CD8-positive, alpha-beta memory T cell (primary cell): Measurements from ENCODE around the gene PPFIBP2. TPM values are rescaled to one million over a fixed set of nuclear protein-coding genes. Genes with fewer than 3 reads are reported as not detected.
A peak's percentile ranks its signal among the peaks of the same experiment; 100 is the strongest.

Experiments
- CTCF ChIA-PET: fragments of 350-600 bp; sonication (Branson Sonifier 250); formaldehyde crosslinking; loops from one replicate; lab custom pipeline; 2021; ENCODE audit warnings: antibody characterized with exemption; lab: Charles Lee
- POLR2A ChIA-PET: fragments of 350-600 bp; sonication (Branson Sonifier 250); formaldehyde crosslinking; loops from one replicate; lab custom pipeline; 2021; ENCODE audit warnings: antibody characterized with exemption; lab: Charles Lee
- DNase-seq, 5 donors: peaks; one replicate each; pipeline versions ENCODE4 v3.0.0 to v3.0.0-alpha.2; 2020 to 2022; ENCODE audit warnings: mixed read lengths in 1 of 5
- H3K27ac ChIP-seq: one replicate; pipeline ENCODE4 v1.7.0; 2013; ENCODE audit warnings: low read depth, mild to moderate bottlenecking, low read length, moderate library complexity
- H3K27me3 ChIP-seq: 2 replicates; pipeline ENCODE4 v1.7.0; 2013; ENCODE audit warnings: low read length, mild to moderate bottlenecking; ENCODE audit not compliant: insufficient read depth, poor library complexity, severe bottlenecking
- H3K36me3 ChIP-seq: 2 replicates; pipeline ENCODE4 v1.7.0; 2013; ENCODE audit warnings: mild to moderate bottlenecking, low read length, moderate library complexity; ENCODE audit not compliant: insufficient read depth
- H3K4me1 ChIP-seq: 2 replicates; pipeline ENCODE4 v1.7.0; 2013; ENCODE audit warnings: mild to moderate bottlenecking, low read length, moderate library complexity; ENCODE audit not compliant: insufficient read depth
- H3K4me3 ChIP-seq: 2 replicates; pipeline ENCODE4 v1.7.0; 2013; ENCODE audit warnings: mild to moderate bottlenecking, low read length
- H3K9me3 ChIP-seq: 2 replicates; pipeline ENCODE4 v1.7.0; 2013; ENCODE audit warnings: mild to moderate bottlenecking, low read length
- H3K27ac Mint-ChIP-seq, 8 donors: one replicate each; pipeline ENCODE4 v1.8.0; 2020 to 2021; ENCODE audit warnings: mixed read lengths in 8 of 8, mild to moderate bottlenecking in 6 of 8, inconsistent platforms in 3 of 8, moderate library complexity in 3 of 8
- H3K27me3 Mint-ChIP-seq, 2 donors: one replicate each; pipeline ENCODE4 v1.8.0; 2020 to 2021; ENCODE audit warnings: mixed read lengths in 2 of 2, mild to moderate bottlenecking in 1 of 2, moderate library complexity in 1 of 2
- H3K36me3 Mint-ChIP-seq, 3 donors: one replicate each; pipeline ENCODE4 v1.8.0; 2020 to 2021; ENCODE audit warnings: mixed read lengths in 3 of 3, inconsistent platforms in 1 of 3, mild to moderate bottlenecking in 1 of 3
- H3K4me1 Mint-ChIP-seq, 3 donors: one replicate each; pipeline ENCODE4 v1.8.0; 2020 to 2021; ENCODE audit warnings: mixed read lengths in 3 of 3, inconsistent platforms in 1 of 3, mild to moderate bottlenecking in 1 of 3
- H3K4me3 Mint-ChIP-seq, 7 donors: one replicate each; pipeline ENCODE4 v1.8.0; 2020 to 2021; ENCODE audit warnings: mixed read lengths in 7 of 7, mild to moderate bottlenecking in 6 of 7, moderate library complexity in 4 of 7, inconsistent platforms in 2 of 7
- H3K9me3 Mint-ChIP-seq, 5 donors: one replicate each; pipeline ENCODE4 v1.8.0; 2020 to 2022; ENCODE audit warnings: mixed read lengths in 5 of 5, mild to moderate bottlenecking in 3 of 5, moderate library complexity in 2 of 5, inconsistent platforms in 1 of 5
- polyA plus RNA-seq: library from polyadenylated mRNA; unstranded; fragments of 300-500 nt; fragmentation: Illumina TruSeq; gene quantifications from one replicate; pipeline ENCODE4 v1.2.3, GENCODE V29; 2021
- total RNA-seq, 2 experiments: library from RNA; stranded (reverse); gene quantifications; one replicate each; pipeline ENCODE4 v1.2.3, GENCODE V29; 2021

PPFIBP2 gene
- total and polyA plus RNA-seq, 3 experiments from 2014 or later: 3.9 to 6.8 (median 4.4) TPM

DNA sequence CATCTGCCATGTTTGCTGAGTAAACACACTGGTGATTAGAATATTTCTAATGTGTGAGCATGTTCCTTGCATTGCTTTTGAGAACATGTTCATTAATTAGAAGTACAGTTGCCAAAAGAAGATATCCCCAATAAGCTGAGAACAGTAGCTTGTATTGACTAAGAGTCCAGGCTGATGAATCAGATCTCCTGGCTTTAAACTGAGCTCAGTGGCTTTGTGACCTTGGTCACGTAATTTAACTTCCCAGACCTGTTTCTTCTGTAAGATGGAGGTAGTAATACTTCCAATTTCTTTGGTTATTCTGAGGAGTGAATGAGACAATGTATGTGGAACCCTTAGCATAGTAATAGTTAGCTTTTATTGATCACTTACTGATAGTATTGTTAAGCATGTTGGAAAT lies 97.6 kb downstream of the PPFIBP2 start:
- POLR2A ChIA-PET: no interaction called here
- DNase-seq: no peak

GRCh38 chr11:7612056-7612660 lies 98.4 kb downstream of the PPFIBP2 start:
- no peaks in the 10 kb centered on the region for H3K9me3 ChIP-seq
- H3K27ac ChIP-seq: no peak overlapping the region
- no peak for DNase-seq
- ChIA-PET CTCF (interaction anchor here (0.8 kb wide), 1 partner anchor 8 kb away, joined by 3 read pairs; no protein-coding TSS in a partner anchor), POLR2A (no interaction called here)
- Mint-ChIP-seq H3K36me3 (peaks cover 5 to 35% (median 10%) of the 10 kb centered on the region in 3 donors), H3K4me1 (no peaks in the 10 kb centered on the region), H3K9me3 (no peaks in the 10 kb centered on the region), H3K27ac (no peak overlapping the region), H3K4me3 (no peak overlapping the region), H3K27me3 (no peaks in the 10 kb centered on the region)
- no peaks in the 10 kb centered on the region for H3K27me3 ChIP-seq
- no peak overlapping the region for H3K4me3 ChIP-seq
- no peaks in the 10 kb centered on the region for H3K4me1 ChIP-seq
- H3K36me3 ChIP-seq: no peaks in the 10 kb centered on the region

More for the DNA sequence above, 97.6 kb downstream of the PPFIBP2 start:
- Mint-ChIP-seq H3K36me3 (peaks cover 2 to 30% (median 8%) of the 10 kb centered on the region in 3 donors), H3K4me1 (no peaks in the 10 kb centered on the region), H3K4me3 (no peak overlapping the region), H3K27ac (no peak overlapping the region), H3K9me3 (no peaks in the 10 kb centered on the region), H3K27me3 (no peaks in the 10 kb centered on the region)
- H3K27me3 ChIP-seq: no peaks in the 10 kb centered on the region
- H3K4me1 ChIP-seq: no peaks in the 10 kb centered on the region
- no peak overlapping the region for H3K4me3 ChIP-seq
- CTCF ChIA-PET: interaction anchor here (0.8 kb wide), 1 partner anchor 9 kb away, joined by 3 read pairs; no protein-coding TSS in a partner anchor
- H3K36me3 ChIP-seq: no peaks in the 10 kb centered on the region
- H3K9me3 ChIP-seq: no peaks in the 10 kb centered on the region
- H3K27ac ChIP-seq: no peak overlapping the region

DNA sequence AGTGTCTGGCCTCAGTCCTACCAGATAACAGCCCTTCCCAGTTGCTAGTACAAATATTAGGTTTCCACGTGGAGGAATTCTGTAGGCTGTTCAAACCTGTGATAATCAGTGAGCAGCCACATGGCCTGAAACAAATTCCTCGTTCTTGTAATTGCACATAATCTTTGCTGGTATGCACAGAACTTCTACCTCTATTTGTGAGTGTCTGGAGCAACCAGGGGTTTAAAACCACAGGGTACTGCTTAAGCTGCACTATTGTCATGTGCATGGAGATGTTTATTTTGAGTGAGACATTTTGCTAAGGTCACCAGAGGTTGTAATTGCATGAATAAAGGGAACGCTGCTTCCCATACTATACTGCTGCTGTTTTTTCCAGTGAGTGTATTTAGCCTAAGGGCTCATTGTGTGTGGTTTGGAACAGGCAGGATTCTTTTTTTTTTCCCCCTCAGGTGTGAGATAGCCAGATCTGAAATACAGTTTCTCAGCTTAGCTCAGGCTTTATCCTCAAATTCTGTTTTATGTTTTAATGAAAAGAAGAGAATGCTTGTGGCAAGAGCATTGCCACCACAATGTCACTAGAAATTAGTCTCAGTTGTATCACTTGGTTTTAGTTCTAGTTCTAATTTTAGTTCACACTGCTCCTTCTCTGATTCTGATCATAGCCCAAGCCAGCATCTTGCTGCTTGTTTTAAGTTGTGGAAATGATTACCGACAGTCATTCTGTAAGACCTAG lies 99.0 kb downstream of the PPFIBP2 start:
- peaks cover 5 to 35% (median 10%) of the 10 kb centered on the region in 3 donors for H3K36me3 Mint-ChIP-seq
- H3K4me1 Mint-ChIP-seq: no peaks in the 10 kb centered on the region
- Histone ChIP-seq H3K36me3 (no peaks in the 10 kb centered on the region), H3K9me3 (no peaks in the 10 kb centered on the region), H3K27ac (no peak overlapping the region), H3K4me1 (no peaks in the 10 kb centered on the region), H3K4me3 (no peak overlapping the region), H3K27me3 (no peaks in the 10 kb centered on the region)
- DNase-seq: no peak
- no peak overlapping the region for H3K4me3 Mint-ChIP-seq
- CTCF ChIA-PET: no interaction called here
- POLR2A ChIA-PET: no interaction called here
- H3K27me3 Mint-ChIP-seq: no peaks in the 10 kb centered on the region
- H3K9me3 Mint-ChIP-seq: no peaks in the 10 kb centered on the region
- H3K27ac Mint-ChIP-seq: peak overlapping the region in 1 of 8 donors; percentile 8

DNA sequence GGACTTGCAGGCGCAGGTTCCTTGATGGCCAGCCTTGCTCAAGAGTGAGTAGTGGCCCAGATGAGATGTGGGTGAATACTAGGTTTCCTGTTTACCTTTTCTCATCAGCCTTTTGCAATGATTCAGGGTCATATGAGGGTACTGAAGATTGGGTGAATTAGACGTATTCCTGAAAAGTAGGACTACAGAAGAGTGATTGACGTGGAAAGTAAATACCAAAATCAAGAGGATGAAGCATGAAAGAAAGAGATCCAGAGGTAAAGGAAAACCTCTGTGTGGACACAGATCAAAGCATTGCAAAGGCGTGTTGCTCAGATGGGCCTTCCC lies 99.6 kb downstream of the PPFIBP2 start:
- Mint-ChIP-seq H3K9me3 (no peaks in the 10 kb centered on the region), H3K36me3 (peaks cover 5 to 35% (median 10%) of the 10 kb centered on the region in 3 donors), H3K27me3 (no peaks in the 10 kb centered on the region), H3K27ac (peak overlapping the region in 2 of 8 donors; percentile 8 to 25), H3K4me1 (no peaks in the 10 kb centered on the region), H3K4me3 (no peak overlapping the region)
- Histone ChIP-seq H3K4me3 (no peak overlapping the region), H3K27me3 (no peaks in the 10 kb centered on the region), H3K27ac (no peak overlapping the region), H3K36me3 (no peaks in the 10 kb centered on the region), H3K9me3 (no peaks in the 10 kb centered on the region), H3K4me1 (no peaks in the 10 kb centered on the region)
- DNase-seq: no peak
- ChIA-PET CTCF (no interaction called here), POLR2A (no interaction called here)

- ChIA-PET CTCF (no interaction called here), POLR2A (no interaction called here)
- Histone ChIP-seq H3K4me3 (no peak overlapping the region), H3K9me3 (no peaks in the 10 kb centered on the region), H3K27me3 (no peaks in the 10 kb centered on the region), H3K27ac (no peak overlapping the region), H3K36me3 (no peaks in the 10 kb centered on the region), H3K4me1 (no peaks in the 10 kb centered on the region)
- H3K4me3 Mint-ChIP-seq: no peak overlapping the region
- no peak for DNase-seq
- H3K4me1 Mint-ChIP-seq: no peaks in the 10 kb centered on the region
- H3K27ac Mint-ChIP-seq: no peak overlapping the region
- H3K9me3 Mint-ChIP-seq: no peaks in the 10 kb centered on the region
- peaks cover 5 to 33% (median 10%) of the 10 kb centered on the region in 3 donors for H3K36me3 Mint-ChIP-seq
- H3K27me3 Mint-ChIP-seq: no peaks in the 10 kb centered on the region
Measured at GRCh38 chr11:7614656-7615055, 100.9 kb downstream of the PPFIBP2 start.

GRCh38 chr11:7617032-7617431 lies 103.2 kb downstream of the PPFIBP2 start:
- H3K4me3 Mint-ChIP-seq: no peak overlapping the region
- Histone ChIP-seq H3K4me3 (no peak overlapping the region), H3K36me3 (no peaks in the 10 kb centered on the region), H3K27me3 (no peaks in the 10 kb centered on the region), H3K4me1 (no peaks in the 10 kb centered on the region), H3K27ac (no peak overlapping the region), H3K9me3 (no peaks in the 10 kb centered on the region)
- no peak overlapping the region for H3K27ac Mint-ChIP-seq
- no peak for DNase-seq
- H3K9me3 Mint-ChIP-seq: no peaks in the 10 kb centered on the region
- no peaks in the 10 kb centered on the region for H3K27me3 Mint-ChIP-seq
- no peaks in the 10 kb centered on the region for H3K4me1 Mint-ChIP-seq
- ChIA-PET CTCF (no interaction called here), POLR2A (no interaction called here)
- peaks cover 5 to 28% (median 6%) of the 10 kb centered on the region in 3 donors for H3K36me3 Mint-ChIP-seq

DNA sequence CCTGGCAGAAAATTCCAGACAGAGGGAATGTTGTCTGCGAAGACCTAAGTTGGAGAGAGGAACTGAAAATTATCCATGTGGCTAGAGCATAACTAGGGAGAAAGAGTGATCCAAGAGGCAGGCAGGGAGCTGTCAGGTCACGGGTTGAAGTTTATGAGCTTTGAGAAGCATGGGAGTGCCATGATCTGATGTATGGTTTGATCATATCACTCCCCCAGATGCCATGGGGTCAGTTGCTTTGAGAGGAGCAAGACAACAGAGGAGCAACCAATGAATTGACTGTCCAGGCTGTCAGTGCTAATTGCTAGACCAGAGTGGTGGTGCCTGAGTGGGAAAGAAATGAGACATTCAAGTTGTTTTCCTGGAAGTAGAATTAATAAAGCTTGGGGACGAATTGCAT lies 105.5 kb downstream of the PPFIBP2 start:
- no peak overlapping the region for H3K4me3 Mint-ChIP-seq
- no peaks in the 10 kb centered on the region for H3K9me3 Mint-ChIP-seq
- H3K9me3 ChIP-seq: no peaks in the 10 kb centered on the region
- H3K4me1 ChIP-seq: no peaks in the 10 kb centered on the region
- no peaks in the 10 kb centered on the region for H3K27me3 Mint-ChIP-seq
- H3K4me1 Mint-ChIP-seq: no peaks in the 10 kb centered on the region
- H3K36me3 ChIP-seq: no peaks in the 10 kb centered on the region
- ChIA-PET POLR2A (no interaction called here), CTCF (no interaction called here)
- H3K4me3 ChIP-seq: no peak overlapping the region
- peaks cover 4 to 30% (median 5%) of the 10 kb centered on the region in 3 donors for H3K36me3 Mint-ChIP-seq
- no peak overlapping the region for H3K27ac ChIP-seq
- H3K27ac Mint-ChIP-seq: no peak overlapping the region
- DNase-seq: no peak
- H3K27me3 ChIP-seq: no peaks in the 10 kb centered on the region

- POLR2A ChIA-PET: no interaction called here
- Histone ChIP-seq H3K4me3 (no peak overlapping the region), H3K36me3 (no peaks in the 10 kb centered on the region), H3K27me3 (no peaks in the 10 kb centered on the region), H3K9me3 (no peaks in the 10 kb centered on the region), H3K4me1 (no peaks in the 10 kb centered on the region), H3K27ac (no peak overlapping the region)
- CTCF ChIA-PET: interaction anchor here (1.4 kb wide), 1 partner anchor 10 kb away, joined by 3 read pairs; no protein-coding TSS in a partner anchor
- H3K4me1 Mint-ChIP-seq: no peaks in the 10 kb centered on the region
- no peaks in the 10 kb centered on the region for H3K27me3 Mint-ChIP-seq
- H3K36me3 Mint-ChIP-seq: peaks cover 5 to 36% (median 9%) of the 10 kb centered on the region in 3 donors
- no peak overlapping the region for H3K4me3 Mint-ChIP-seq
- no peak for DNase-seq
- H3K9me3 Mint-ChIP-seq: no peaks in the 10 kb centered on the region
- peak overlapping the region in 1 of 8 donors; percentile 57 for H3K27ac Mint-ChIP-seq
Measured at GRCh38 chr11:7621090-7621489, 107.3 kb downstream of the PPFIBP2 start.
